GM18499 (cell line): ENCODE results near the gene PCDHGA10.
"Not testable (repeated sequence)": the region's sequence is repeated elsewhere in the genome, so short reads cannot be mapped to it uniquely, and the experiment has no call there.

Source experiments
- ATAC-seq: cut with Tn5 transposase; IDR thresholded peaks from one replicate; pipeline ENCODE4 v1.9.1; 2021; ENCODE audit warnings: moderate number of reproducible peaks; ENCODE audit not compliant: insufficient read depth, unreplicated experiment

Gene PCDHGA10

DNA sequence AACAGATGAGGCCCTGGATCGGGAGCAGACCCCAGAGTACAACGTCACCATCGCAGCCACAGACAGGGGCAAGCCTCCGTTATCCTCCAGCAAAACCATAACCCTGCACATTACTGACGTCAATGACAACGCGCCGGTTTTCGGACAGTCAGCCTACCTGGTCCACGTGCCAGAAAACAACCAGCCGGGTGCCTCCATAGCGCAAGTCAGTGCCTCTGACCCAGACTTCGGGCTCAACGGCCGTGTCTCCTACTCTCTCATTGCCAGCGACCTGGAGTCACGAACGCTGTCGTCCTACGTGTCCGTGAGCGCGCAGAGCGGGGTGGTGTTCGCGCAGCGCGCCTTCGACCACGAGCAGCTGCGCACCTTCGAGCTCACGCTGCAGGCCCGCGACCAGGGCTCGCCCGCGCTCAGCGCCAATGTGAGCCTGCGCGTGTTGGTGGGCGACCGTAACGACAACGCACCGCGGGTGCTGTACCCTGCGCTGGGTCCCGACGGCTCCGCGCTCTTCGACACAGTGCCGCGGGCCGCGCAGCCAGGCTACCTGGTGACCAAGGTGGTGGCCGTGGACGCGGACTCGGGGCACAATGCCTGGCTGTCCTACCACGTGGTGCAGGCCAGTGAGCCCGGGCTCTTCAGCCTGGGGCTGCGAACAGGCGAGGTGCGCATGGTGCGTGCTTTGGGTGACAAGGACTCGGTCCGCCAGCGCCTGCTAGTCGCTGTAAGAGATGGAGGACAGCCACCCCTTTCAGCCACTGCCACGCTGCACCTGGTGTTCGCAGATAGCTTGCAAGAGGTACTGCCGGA, 6.5 kb downstream of the PCDHGA10 start:
- ATAC-seq, result no peak

DNA sequence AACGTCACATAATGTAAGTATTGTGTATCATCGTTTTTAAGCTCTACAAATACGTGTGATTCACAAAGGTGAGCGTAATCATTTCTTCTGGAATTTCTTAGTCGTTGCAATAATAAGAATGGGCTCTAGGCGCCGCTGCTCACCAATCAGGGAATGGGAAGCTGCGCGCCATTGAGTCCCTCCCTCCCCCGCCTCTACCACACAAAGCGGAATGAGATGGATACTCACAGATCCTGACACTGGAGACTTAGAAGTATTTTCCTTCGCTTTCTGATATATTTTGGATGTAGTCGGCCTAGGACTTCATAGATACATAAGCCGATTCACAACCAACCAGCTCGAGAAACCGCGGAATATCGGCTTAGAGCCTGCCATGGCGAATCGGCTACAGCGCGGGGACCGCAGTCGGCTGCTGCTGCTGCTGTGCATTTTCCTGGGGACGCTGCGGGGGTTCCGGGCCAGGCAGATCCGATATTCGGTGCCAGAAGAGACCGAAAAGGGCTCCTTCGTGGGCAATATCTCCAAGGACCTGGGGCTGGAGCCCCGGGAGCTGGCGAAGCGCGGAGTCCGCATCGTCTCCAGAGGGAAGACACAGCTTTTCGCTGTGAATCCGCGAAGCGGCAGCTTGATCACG, 8.2 kb downstream of the PCDHGA10 start, which contains the start of gene PCDHGA11:
Gene PCDHGA11, plus strand, starts transcription at position 197 of the 634 bp plus-strand sequence. Its CDS starts 177 bp downstream, at position 374.
- no peak for ATAC-seq

DNA sequence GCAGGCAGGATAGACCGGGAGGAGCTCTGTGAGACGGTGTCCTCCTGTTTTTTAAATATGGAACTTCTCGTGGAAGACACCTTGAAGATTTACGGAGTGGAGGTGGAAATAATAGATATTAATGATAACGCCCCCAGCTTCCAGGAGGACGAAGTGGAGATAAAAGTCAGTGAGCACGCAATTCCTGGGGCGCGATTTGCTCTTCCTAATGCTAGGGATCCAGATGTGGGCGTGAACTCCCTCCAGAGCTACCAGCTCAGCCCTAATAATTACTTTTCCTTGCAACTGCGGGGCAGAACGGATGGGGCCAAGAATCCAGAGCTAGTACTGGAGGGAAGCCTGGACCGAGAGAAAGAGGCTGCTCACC, 8.7 kb downstream of the PCDHGA10 start:
- no peak for ATAC-seq

DNA sequence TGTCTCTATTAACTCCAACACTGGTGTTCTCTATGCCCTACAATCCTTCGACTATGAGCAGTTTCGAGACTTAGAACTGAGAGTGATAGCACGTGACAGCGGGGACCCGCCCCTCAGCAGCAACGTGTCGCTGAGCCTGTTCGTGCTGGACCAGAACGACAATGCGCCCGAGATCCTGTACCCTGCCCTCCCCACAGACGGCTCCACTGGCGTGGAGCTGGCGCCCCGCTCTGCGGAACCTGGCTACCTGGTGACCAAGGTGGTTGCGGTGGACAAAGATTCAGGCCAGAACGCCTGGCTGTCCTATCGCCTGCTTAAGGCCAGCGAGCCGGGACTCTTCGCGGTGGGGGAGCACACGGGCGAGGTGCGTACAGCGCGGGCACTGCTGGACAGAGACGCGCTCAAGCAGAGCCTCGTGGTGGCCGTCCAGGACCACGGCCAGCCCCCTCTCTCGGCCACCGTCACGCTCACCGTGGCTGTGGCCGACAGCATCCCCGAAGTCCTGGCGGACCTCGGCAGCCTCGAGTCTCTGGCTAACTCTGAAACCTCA, 10.0 kb downstream of the PCDHGA10 start:
- ATAC-seq, result no peak

DNA sequence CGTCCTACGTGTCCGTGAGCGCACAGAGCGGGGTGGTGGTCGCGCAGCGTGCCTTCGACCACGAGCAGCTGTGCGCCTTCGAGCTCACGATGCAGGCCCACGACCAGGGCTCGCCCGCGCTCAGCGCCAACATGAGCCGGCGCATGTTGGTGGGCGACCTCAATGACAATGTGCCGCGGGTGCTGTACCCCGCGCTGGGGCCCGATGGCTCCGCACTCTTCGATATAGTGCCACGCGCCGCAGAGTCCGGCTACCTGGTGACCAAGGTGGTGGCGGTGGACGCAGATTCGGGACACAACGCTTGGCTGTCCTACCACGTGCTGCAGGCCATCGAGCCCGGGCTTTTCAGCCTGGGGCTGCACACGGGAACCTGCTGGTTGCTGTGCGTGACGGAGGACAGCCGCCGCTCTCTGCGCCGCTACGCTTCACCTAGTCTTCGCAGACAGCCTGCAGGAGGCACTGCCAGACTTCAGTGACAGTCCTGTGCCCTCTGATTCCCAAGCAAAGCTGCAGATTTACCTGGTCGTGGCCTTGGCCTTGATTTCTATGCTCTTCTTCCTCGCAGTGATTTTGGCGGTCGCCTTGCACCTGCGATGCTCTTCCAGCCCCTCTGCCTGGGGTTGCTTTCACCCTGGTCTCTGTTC, 15.1 kb downstream of the PCDHGA10 start:
- ATAC-seq, result no peak

DNA sequence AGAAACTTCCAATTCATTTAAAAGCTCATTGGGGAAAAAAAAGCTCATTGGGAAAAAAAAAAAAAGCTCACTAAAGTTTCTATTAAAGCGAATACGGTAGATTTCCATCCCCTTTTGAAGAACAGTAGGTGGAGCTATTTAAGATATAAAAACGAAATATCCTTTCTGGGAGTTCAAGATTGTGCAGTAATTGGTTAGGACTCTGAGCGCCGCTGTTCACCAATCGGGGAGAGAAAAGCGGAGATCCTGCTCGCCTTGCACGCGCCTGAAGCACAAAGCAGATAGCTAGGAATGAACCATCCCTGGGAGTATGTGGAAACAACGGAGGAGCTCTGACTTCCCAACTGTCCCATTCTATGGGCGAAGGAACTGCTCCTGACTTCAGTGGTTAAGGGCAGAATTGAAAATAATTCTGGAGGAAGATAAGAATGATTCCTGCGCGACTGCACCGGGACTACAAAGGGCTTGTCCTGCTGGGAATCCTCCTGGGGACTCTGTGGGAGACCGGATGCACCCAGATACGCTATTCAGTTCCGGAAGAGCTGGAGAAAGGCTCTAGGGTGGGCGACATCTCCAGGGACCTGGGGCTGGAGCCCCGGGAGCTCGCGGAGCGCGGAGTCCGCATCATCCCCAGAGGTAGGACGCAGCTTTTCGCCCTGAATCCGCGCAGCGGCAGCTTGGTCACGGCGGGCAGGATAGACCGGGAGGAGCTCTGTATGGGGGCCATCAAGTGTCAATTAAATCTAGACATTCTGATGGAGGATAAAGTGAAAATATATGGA, 17.7 kb downstream of the PCDHGA10 start, which contains the start of gene PCDHGA12:
Gene PCDHGA12, plus strand, starts transcription at position 176 of the 782 bp plus-strand sequence. Its CDS starts 253 bp downstream, at position 429.
- ATAC-seq, result peak; percentile 86

DNA sequence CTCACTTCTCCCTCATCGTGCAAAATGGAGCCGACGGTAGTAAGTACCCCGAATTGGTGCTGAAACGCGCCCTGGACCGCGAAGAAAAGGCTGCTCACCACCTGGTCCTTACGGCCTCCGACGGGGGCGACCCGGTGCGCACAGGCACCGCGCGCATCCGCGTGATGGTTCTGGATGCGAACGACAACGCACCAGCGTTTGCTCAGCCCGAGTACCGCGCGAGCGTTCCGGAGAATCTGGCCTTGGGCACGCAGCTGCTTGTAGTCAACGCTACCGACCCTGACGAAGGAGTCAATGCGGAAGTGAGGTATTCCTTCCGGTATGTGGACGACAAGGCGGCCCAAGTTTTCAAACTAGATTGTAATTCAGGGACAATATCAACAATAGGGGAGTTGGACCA, 18.5 kb downstream of the PCDHGA10 start:
- ATAC-seq, result no peak

DNA sequence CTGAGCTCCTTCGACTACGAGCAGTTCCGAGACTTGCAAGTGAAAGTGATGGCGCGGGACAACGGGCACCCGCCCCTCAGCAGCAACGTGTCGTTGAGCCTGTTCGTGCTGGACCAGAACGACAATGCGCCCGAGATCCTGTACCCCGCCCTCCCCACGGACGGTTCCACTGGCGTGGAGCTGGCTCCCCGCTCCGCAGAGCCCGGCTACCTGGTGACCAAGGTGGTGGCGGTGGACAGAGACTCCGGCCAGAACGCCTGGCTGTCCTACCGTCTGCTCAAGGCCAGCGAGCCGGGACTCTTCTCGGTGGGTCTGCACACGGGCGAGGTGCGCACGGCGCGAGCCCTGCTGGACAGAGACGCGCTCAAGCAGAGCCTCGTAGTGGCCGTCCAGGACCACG, 19.5 kb downstream of the PCDHGA10 start:
- ATAC-seq, result not testable (repeated sequence)

DNA sequence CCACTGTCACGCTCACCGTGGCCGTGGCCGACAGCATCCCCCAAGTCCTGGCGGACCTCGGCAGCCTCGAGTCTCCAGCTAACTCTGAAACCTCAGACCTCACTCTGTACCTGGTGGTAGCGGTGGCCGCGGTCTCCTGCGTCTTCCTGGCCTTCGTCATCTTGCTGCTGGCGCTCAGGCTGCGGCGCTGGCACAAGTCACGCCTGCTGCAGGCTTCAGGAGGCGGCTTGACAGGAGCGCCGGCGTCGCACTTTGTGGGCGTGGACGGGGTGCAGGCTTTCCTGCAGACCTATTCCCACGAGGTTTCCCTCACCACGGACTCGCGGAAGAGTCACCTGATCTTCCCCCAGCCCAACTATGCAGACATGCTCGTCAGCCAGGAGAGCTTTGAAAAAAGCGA, 19.9 kb downstream of the PCDHGA10 start:
- not testable (repeated sequence) for ATAC-seq

DNA sequence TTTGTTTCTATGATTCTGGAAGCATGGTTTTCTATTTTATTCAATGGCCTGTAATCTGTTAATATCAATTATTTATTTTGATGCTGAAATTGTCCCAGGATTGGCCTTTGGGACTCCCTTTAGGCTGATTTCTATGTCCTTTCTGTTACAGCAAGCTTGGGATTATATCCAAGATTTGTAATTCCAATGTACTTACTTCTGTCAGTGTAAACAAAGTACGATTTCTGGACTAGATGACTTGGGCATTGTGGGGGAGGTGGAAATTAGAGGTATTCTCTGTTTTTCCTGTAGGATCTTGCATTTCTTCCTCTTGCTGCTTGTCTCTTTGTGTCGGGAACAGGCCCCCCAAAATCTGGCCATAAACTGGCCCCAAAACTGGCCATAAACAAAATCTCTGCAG, 21.2 kb downstream of the PCDHGA10 start:
- ATAC-seq, result no peak

DNA sequence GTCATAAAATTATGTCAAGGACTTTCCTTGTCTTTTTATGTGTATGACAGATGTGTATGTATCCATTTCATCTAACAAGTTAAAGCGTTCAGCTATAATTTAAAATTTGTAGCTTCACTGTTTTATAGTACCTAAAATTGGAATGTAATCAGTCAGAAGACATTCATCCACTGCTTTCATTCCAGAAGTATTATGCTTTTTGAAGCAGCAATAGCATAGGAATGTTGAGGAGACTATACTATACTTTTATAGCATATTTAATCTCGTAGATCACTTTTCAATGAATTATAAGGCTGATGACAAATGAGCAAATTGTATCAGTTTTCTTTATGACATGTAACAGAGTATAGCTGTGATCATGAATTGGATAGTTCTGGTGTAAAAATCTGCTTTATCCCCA, 24.4 kb downstream of the PCDHGA10 start:
- ATAC-seq, result no peak

DNA sequence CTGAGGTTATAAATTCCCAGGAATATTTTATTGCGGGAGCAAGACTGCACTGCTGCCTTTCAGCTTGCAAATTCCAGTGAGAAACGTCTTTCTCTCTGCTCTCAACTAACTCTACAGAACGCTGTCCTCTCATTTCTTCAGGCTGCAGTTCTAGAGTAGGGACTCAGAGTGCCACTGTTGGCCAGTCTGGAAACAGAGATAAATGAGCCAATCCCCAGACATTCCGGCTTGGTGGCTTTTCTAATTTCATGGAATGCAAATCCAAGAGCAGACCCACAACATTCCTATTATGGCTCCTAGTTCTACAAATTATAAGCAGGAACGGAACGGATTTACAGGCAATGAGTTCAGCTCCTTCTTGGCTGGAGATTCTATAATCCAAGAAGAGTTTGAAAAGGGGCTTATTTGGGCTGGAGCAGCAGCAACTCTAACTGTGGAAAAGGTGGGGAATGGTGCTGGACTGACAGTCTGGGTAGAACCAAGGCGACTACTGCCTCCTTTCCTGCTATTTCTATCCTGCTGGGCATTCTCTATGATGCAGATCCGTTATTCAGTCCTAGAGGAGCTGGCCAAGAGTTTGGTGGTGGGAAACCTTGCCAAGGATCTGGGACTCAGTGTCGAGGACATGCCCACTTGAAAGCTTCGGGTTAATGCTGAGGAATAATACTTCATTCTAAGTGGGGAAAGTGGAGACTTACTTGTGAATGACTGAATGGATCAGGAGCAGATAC, 26.8 kb downstream of the PCDHGA10 start:
- ATAC-seq, result no peak

DNA sequence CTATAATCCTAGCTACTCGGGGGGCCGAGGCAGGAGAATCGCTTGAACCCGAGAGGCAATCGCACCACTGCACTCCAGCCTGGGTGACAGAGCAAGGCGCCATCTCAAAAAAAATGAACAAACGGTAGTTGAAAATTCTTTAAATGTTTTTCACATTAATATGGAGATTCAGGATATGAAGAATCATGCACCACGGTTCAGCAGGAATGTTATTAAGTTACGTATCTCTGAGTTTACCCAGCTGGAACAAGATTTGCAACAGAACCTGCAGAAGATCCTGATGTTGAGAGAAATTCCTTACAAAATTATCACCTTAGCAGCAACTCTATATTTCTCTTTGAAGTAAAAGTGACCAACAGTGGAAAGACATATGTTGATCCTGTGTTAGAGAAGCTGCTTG, 27.6 kb downstream of the PCDHGA10 start:
- ATAC-seq, result no peak

DNA sequence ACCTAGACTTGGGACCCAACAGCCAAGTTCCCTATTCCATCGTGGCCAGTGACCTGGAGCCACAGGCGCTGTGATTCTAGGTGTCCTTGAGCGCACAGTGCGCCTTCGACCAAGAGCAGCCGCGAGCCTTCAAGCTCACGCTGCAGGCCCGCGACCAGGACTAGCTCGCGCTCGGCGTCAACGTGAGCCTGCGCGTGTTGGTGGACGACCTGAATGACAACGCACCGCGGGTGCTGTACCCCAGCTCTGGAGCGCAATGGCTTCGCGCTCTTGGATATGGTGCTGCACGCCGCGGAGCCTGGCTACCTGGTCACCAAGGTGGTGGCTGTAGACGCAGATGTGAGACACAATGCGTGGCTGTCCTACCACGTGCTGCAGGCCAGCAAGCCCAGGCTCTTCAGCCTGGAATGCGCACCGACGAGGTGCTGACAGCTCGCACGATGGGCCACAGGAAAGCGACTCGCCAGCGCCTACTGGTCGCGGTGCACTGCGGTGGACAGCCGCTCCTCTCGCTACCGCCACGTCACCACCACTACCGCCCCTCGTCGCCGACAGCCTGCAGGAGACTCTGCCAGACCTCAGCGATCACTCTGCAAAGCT, 28.9 kb downstream of the PCDHGA10 start:
- ATAC-seq, result no peak

DNA sequence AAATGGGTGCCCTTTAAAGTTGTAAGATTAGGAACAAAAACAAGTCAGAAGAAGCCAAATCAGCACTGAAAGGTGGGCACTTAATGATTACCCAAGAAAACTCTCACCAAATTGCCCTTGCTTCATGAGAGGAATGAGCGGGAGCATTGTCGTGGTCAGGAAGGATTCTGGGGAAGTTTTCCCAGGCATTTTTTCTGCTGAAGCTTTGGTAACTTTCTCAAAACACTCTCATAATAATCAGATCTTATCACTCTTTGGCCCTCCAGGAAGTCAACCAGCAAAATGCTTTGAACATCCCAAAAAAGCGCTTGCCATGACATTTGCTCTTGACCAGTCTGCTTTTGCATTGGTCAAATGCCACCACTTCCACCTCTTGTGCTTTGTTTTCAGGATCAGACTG, 52.6 kb downstream of the PCDHGA10 start:
- ATAC-seq, result no peak
